HepG2 (cell line): Measurements from ENCODE around the gene PLEKHG2. TPM values are rescaled to one million over a fixed set of nuclear protein-coding genes. Genes with fewer than 3 reads are reported as not detected.
A peak's percentile ranks its signal among the peaks of the same experiment; 100 is the strongest.

Source experiments
- ATF1 ChIP-seq: IDR thresholded peaks from 2 replicates; pipeline ENCODE4 v1.6.1; 2016; ENCODE audit warnings: mild to moderate bottlenecking, control low read depth
- FOXC1 ChIP-seq: sonication (generic); formaldehyde crosslinking; IDR thresholded peaks from 2 replicates; pipeline ENCODE4 v1.8.0; 2022; ENCODE audit warnings: mild to moderate bottlenecking, missing genetic modification reagents, borderline replicate concordance
- HOXD1 ChIP-seq: sonication (generic); formaldehyde crosslinking; IDR thresholded peaks from 2 replicates; pipeline ENCODE4 v1.5.0; 2020; ENCODE audit warnings: missing genetic modification reagents
- MED1 ChIP-seq: sonication (generic); formaldehyde crosslinking; IDR thresholded peaks from 2 replicates; pipeline ENCODE4 v1.4.0; 2020; ENCODE audit warnings: missing genetic modification reagents
- MED8 ChIP-seq: sonication (generic); formaldehyde crosslinking; IDR thresholded peaks from 2 replicates; pipeline ENCODE4 v1.8.1; 2023; ENCODE audit warnings: mild to moderate bottlenecking, missing genetic modification reagents; ENCODE audit not compliant: insufficient replicate concordance
- NCOA2 ChIP-seq: sonication (generic); formaldehyde crosslinking; IDR thresholded peaks from 2 replicates; pipeline ENCODE4 v1.8.0; 2022; ENCODE audit warnings: inconsistent platforms
- NFKBIZ ChIP-seq: IDR thresholded peaks from 2 replicates; pipeline ENCODE4 v1.6.1; 2018; ENCODE audit warnings: missing genetic modification reagents, missing compliant biosample characterization
- RBM22 ChIP-seq: fragments of 200-400 bp; formaldehyde crosslinking; optimal IDR thresholded peaks from 2 replicates; pipeline ENCODE3; 2017; ENCODE audit warnings: mild to moderate bottlenecking, low read length, moderate library complexity
- RBM39 ChIP-seq: fragments of 200-400 bp; formaldehyde crosslinking; IDR thresholded peaks from one replicate; pipeline ENCODE4 v1.6.1; 2018; ENCODE audit warnings: antibody characterized with exemption, mild to moderate bottlenecking, low read depth, low read length; ENCODE audit not compliant: poor library complexity, severe bottlenecking
- RFX5 ChIP-seq: IDR thresholded peaks from 2 replicates; pipeline ENCODE4 v1.6.1; 2011; ENCODE audit warnings: low read depth, low read length, improper control_type of control experiment
- TIGD3 ChIP-seq: sonication (generic); formaldehyde crosslinking; IDR thresholded peaks from 2 replicates; pipeline ENCODE4 v1.5.1; 2020; ENCODE audit warnings: mild to moderate bottlenecking, missing genetic modification reagents, borderline replicate concordance
- ZNF362 ChIP-seq: sonication (generic); formaldehyde crosslinking; IDR thresholded peaks from 2 replicates; pipeline ENCODE4 v1.4.0; 2020; ENCODE audit warnings: missing genetic modification reagents, mild to moderate bottlenecking, borderline replicate concordance
- ZNF441 ChIP-seq: sonication (generic); formaldehyde crosslinking; IDR thresholded peaks from 2 replicates; pipeline ENCODE4 v1.7.0; 2021; ENCODE audit warnings: missing genetic modification reagents, borderline replicate concordance
- ZNF788 ChIP-seq: sonication (generic); formaldehyde crosslinking; IDR thresholded peaks from 2 replicates; pipeline ENCODE4 v1.5.0; 2020; ENCODE audit warnings: mild to moderate bottlenecking, missing genetic modification reagents, borderline replicate concordance
- ZNF790 ChIP-seq: sonication (generic); formaldehyde crosslinking; IDR thresholded peaks from 2 replicates; pipeline ENCODE4 v1.8.0; 2022; ENCODE audit warnings: missing genetic modification reagents, mild to moderate bottlenecking, borderline replicate concordance
- polyA plus RNA-seq, 8 experiments: library from polyadenylated mRNA; depleted of rRNA in 3 of 8; stranded (reverse) in 7 of 8; unstranded in 1 of 8; fragments of >200 nt; fragmentation: Illumina TruSeq in 4 of 8; extraction: Trizol in 4 of 8; gene quantifications; 2 replicates each; pipeline versions ENCODE4 v1.2.1 to v1.2.3, GENCODE V29; 2011 to 2016; ENCODE audit warnings: low read depth in 4 of 8, missing spikeins in 1 of 8, mixed read lengths in 1 of 8; ENCODE audit not compliant: insufficient read depth in 1 of 8
- total RNA-seq, 5 experiments: library from RNA; depleted of rRNA; stranded (reverse); fragments of >200 nt; fragmentation: Illumina TruSeq; extraction: Trizol; gene quantifications; 2 replicates each; pipeline ENCODE4 v1.2.3, GENCODE V29; 2016; ENCODE audit warnings: low read depth in 1 of 5
- TF ChIP-seq, protein P1 (sequence below): sonication (generic); formaldehyde crosslinking; IDR thresholded peaks from 2 replicates; pipeline ENCODE4 v1.8.0; 2022; ENCODE audit warnings: low read depth, missing genetic modification reagents
- TF ChIP-seq, protein P2 (sequence below): sonication (generic); IDR thresholded peaks from 2 replicates; pipeline ENCODE4 v1.6.1; 2016; ENCODE audit warnings: low read depth, borderline replicate concordance
- TF ChIP-seq, protein P3 (sequence below): sonication (generic); formaldehyde crosslinking; IDR thresholded peaks from 2 replicates; pipeline ENCODE4 v1.5.1; 2020; ENCODE audit warnings: mild to moderate bottlenecking, moderate library complexity, missing genetic modification reagents
- TF ChIP-seq, protein P4 (sequence below): IDR thresholded peaks from 2 replicates; pipeline ENCODE4 v1.6.1; 2016

PLEKHG2 gene
- total and polyA plus RNA-seq, 2 of the 13 experiments (the other 11 are each of a cell fraction or from before 2014, with no cell fraction given), result 3.6 to 6.8 TPM

GRCh38 chr19:39445196-39446111 is 33.0 kb downstream of the PLEKHG2 start, which contains the start of gene SUPT5H (continued):
- TF ChIP-seq ZNF362, result peak; percentile 73; the same call in 1 of the 2 replicates
- TF ChIP-seq, protein P1, sequence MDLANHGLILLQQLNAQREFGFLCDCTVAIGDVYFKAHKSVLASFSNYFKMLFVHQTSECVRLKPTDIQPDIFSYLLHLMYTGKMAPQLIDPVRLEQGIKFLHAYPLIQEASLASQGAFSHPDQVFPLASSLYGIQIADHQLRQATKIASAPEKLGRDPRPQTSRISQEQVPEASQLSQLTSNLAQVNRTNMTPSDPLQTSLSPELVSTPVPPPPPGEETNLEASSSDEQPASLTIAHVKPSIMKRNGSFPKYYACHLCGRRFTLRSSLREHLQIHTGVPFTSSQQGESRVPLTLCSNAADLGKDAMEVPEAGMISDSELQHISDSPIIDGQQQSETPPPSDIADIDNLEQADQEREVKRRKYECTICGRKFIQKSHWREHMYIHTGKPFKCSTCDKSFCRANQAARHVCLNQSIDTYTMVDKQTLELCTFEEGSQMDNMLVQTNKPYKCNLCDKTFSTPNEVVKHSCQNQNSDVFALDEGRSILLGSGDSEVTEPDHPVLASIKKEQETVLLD (CRISPR knock-in tag), result peak; percentile 77
- TF ChIP-seq RBM39, result peak; percentile 48
- TF ChIP-seq ZNF790 (CRISPR knock-in tag), result 0 out of 2 replicates have a peak, but pooled peaks have one; percentile 29
- 0 out of 2 replicates have a peak, but pooled peaks have one; percentile 13 for TF ChIP-seq FOXC1
- TF ChIP-seq, protein P2, sequence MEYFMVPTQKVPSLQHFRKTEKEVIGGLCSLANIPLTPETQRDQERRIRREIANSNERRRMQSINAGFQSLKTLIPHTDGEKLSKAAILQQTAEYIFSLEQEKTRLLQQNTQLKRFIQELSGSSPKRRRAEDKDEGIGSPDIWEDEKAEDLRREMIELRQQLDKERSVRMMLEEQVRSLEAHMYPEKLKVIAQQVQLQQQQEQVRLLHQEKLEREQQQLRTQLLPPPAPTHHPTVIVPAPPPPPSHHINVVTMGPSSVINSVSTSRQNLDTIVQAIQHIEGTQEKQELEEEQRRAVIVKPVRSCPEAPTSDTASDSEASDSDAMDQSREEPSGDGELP, result peak; percentile 95
- TF ChIP-seq NFKBIZ (CRISPR knock-in tag), result peak; percentile 68; the same call in 1 of the 2 replicates
- TF ChIP-seq, protein P3, sequence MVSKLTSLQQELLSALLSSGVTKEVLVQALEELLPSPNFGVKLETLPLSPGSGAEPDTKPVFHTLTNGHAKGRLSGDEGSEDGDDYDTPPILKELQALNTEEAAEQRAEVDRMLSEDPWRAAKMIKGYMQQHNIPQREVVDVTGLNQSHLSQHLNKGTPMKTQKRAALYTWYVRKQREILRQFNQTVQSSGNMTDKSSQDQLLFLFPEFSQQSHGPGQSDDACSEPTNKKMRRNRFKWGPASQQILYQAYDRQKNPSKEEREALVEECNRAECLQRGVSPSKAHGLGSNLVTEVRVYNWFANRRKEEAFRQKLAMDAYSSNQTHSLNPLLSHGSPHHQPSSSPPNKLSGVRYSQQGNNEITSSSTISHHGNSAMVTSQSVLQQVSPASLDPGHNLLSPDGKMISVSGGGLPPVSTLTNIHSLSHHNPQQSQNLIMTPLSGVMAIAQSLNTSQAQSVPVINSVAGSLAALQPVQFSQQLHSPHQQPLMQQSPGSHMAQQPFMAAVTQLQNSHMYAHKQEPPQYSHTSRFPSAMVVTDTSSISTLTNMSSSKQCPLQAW (CRISPR knock-in tag), result peak; percentile 96
- peak; percentile 85 for TF ChIP-seq ATF1 (CRISPR knock-in tag)
- no peak for TF ChIP-seq HOXD1 (CRISPR knock-in tag)
- TF ChIP-seq, protein P4, sequence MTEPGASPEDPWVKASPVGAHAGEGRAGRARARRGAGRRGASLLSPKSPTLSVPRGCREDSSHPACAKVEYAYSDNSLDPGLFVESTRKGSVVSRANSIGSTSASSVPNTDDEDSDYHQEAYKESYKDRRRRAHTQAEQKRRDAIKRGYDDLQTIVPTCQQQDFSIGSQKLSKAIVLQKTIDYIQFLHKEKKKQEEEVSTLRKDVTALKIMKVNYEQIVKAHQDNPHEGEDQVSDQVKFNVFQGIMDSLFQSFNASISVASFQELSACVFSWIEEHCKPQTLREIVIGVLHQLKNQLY (CRISPR knock-in tag), result peak; percentile 41; the same call in 1 of the 2 replicates
- TF ChIP-seq MED8 (CRISPR knock-in tag), result peak; percentile 76
- TF ChIP-seq TIGD3 (CRISPR knock-in tag), result no peak
- no peak for TF ChIP-seq RFX5
- TF ChIP-seq ZNF441, result peak; percentile 71
- TF ChIP-seq MED1, result peak; percentile 79
- peak; percentile 69 for TF ChIP-seq NCOA2 (CRISPR knock-in tag)
- peak; percentile 69; the same call in 1 of the 2 replicates for TF ChIP-seq ZNF788 (CRISPR knock-in tag)
- TF ChIP-seq RBM22, result no peak
